ENCODE measurements around the gene TSPAN6.

The TSPAN6 gene, protein sequence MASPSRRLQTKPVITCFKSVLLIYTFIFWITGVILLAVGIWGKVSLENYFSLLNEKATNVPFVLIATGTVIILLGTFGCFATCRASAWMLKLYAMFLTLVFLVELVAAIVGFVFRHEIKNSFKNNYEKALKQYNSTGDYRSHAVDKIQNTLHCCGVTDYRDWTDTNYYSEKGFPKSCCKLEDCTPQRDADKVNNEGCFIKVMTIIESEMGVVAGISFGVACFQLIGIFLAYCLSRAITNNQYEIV

GRCh38 chrX:100636321-100636991 is at the start of gene TSPAN6:
TSPAN6 (minus strand) TSS chrX:100636806; CDS start chrX:100636694, 112 bp downstream.
- peak within 1 kb of the TSS; percentile 66 for H3K4me3 ChIP-seq (ENCODE audit: low read length)
- H3K27ac ChIP-seq (ENCODE audit: low read length): peak within 1 kb of the TSS; percentile 67
- peaks cover 17% of the 10 kb centered on the region for H3K4me1 ChIP-seq (ENCODE audit: control insufficient read depth, low read depth, low read length)
- H3K9me3 ChIP-seq (ENCODE audit: control insufficient read depth, low read depth, low read length): no peaks in the 10 kb centered on the region
- peaks cover 33% of the 10 kb centered on the region for H3K36me3 ChIP-seq (ENCODE audit: control insufficient read depth, low read depth, low read length)
- H3K27me3 ChIP-seq (ENCODE audit: control insufficient read depth, insufficient read depth, low read length): no peaks in the 10 kb centered on the region
- peak within 1 kb of the TSS; percentile 85 for H3K9ac ChIP-seq (ENCODE audit: low read length)

GRCh38 chrX:100685997-100686305 is 49.3 kb upstream of the TSPAN6 start:
- no peaks in the 10 kb centered on the region for H3K27me3 ChIP-seq (ENCODE audit: control insufficient read depth, insufficient read depth, low read length)
- no peaks in the 10 kb centered on the region for H3K9me3 ChIP-seq (ENCODE audit: control insufficient read depth, low read depth, low read length)
- H3K27ac ChIP-seq (ENCODE audit: low read length): no peak overlapping the region
- H3K9ac ChIP-seq (ENCODE audit: low read length): no peak overlapping the region
- no peaks in the 10 kb centered on the region for H3K36me3 ChIP-seq (ENCODE audit: control insufficient read depth, low read depth, low read length)
- no peaks in the 10 kb centered on the region for H3K4me1 ChIP-seq (ENCODE audit: control insufficient read depth, low read depth, low read length)
- H3K4me3 ChIP-seq (ENCODE audit: low read length): no peak overlapping the region

- Histone ChIP-seq H3K9ac (ENCODE audit: low read length) (no peak overlapping the region), H3K9me3 (ENCODE audit: control insufficient read depth, low read depth, low read length) (no peaks in the 10 kb centered on the region), H3K27ac (ENCODE audit: low read length) (no peak overlapping the region), H3K36me3 (ENCODE audit: control insufficient read depth, low read depth, low read length) (no peaks in the 10 kb centered on the region), H3K4me1 (ENCODE audit: control insufficient read depth, low read depth, low read length) (no peaks in the 10 kb centered on the region), H3K27me3 (ENCODE audit: control insufficient read depth, insufficient read depth, low read length) (no peaks in the 10 kb centered on the region), H3K4me3 (ENCODE audit: low read length) (no peak overlapping the region)
These were observed 48.8 kb upstream of the TSPAN6 start for GRCh38 chrX:100685284-100685996.

DNA sequence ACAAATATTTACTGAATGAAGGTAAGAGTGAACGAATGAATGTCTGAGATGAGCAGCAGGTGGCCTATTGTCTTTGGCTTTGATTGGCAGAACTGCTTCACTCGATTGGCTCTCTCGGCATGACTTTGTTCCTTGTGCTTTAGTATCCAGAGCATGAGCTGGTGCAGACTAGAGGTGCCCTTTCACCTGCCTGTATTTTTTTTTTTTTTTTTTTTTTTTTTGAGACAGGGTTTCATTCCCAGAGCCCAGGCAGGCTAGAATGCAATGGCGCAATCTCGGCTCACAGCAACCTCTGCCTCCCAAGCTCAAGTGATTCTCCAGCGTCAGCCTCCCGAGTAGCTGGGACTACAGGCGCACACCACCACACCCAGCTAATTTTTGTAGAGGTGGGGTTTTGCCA is 46.3 kb upstream of the TSPAN6 start:
- no peaks in the 10 kb centered on the region for H3K4me1 ChIP-seq (ENCODE audit: control insufficient read depth, low read depth, low read length)
- H3K27ac ChIP-seq (ENCODE audit: low read length): no peak overlapping the region
- H3K9me3 ChIP-seq (ENCODE audit: control insufficient read depth, low read depth, low read length): no peaks in the 10 kb centered on the region
- no peaks in the 10 kb centered on the region for H3K27me3 ChIP-seq (ENCODE audit: control insufficient read depth, insufficient read depth, low read length)
- no peak overlapping the region for H3K4me3 ChIP-seq (ENCODE audit: low read length)
- no peak overlapping the region for H3K9ac ChIP-seq (ENCODE audit: low read length)
- H3K36me3 ChIP-seq (ENCODE audit: control insufficient read depth, low read depth, low read length): no peaks in the 10 kb centered on the region

GRCh38 chrX:100681599-100681998 is 45.0 kb upstream of the TSPAN6 start:
- Histone ChIP-seq H3K9me3 (ENCODE audit: control insufficient read depth, low read depth, low read length) (no peaks in the 10 kb centered on the region), H3K9ac (ENCODE audit: low read length) (no peak overlapping the region), H3K27ac (ENCODE audit: low read length) (no peak overlapping the region)

DNA sequence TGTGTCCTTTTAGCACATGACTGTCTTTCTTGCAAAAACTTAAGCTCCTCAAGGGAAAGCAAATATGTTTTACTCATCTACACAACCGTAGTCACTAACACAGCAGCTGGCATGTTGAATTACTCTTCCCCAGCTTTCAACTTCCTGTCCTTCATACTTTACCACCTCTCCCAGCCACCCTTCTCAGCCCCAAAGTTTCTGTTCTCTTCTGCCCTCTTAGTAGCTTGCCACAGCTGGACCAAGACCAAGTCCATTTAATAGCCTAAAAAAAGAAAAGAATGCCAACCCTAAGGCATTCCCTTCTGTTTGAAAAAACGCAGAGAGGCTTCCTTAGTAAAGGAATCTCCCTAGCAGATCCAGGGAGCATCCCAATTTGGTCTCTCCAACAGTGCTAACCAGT is 44.1 kb upstream of the TSPAN6 start:
- Histone ChIP-seq H3K27ac (ENCODE audit: low read length) (no peak overlapping the region), H3K9me3 (ENCODE audit: control insufficient read depth, low read depth, low read length) (no peaks in the 10 kb centered on the region), H3K4me1 (ENCODE audit: control insufficient read depth, low read depth, low read length) (no peaks in the 10 kb centered on the region), H3K9ac (ENCODE audit: low read length) (no peak overlapping the region), H3K36me3 (ENCODE audit: control insufficient read depth, low read depth, low read length) (no peaks in the 10 kb centered on the region), H3K27me3 (ENCODE audit: control insufficient read depth, insufficient read depth, low read length) (no peaks in the 10 kb centered on the region), H3K4me3 (ENCODE audit: low read length) (no peak overlapping the region)

More at GRCh38 chrX:100681599-100681998, 45.0 kb upstream of the TSPAN6 start:
- Histone ChIP-seq H3K27me3 (ENCODE audit: control insufficient read depth, insufficient read depth, low read length) (no peaks in the 10 kb centered on the region), H3K36me3 (ENCODE audit: control insufficient read depth, low read depth, low read length) (no peaks in the 10 kb centered on the region), H3K4me3 (ENCODE audit: low read length) (no peak overlapping the region), H3K4me1 (ENCODE audit: control insufficient read depth, low read depth, low read length) (no peaks in the 10 kb centered on the region)

GRCh38 chrX:100677611-100678181 is 41.1 kb upstream of the TSPAN6 start:
- H3K9ac ChIP-seq (ENCODE audit: low read length): no peak overlapping the region
- no peaks in the 10 kb centered on the region for H3K36me3 ChIP-seq (ENCODE audit: control insufficient read depth, low read depth, low read length)
- no peaks in the 10 kb centered on the region for H3K9me3 ChIP-seq (ENCODE audit: control insufficient read depth, low read depth, low read length)
- H3K4me3 ChIP-seq (ENCODE audit: low read length): no peak overlapping the region
- H3K27me3 ChIP-seq (ENCODE audit: control insufficient read depth, insufficient read depth, low read length): no peaks in the 10 kb centered on the region
- no peak overlapping the region for H3K27ac ChIP-seq (ENCODE audit: low read length)
- no peaks in the 10 kb centered on the region for H3K4me1 ChIP-seq (ENCODE audit: control insufficient read depth, low read depth, low read length)

DNA sequence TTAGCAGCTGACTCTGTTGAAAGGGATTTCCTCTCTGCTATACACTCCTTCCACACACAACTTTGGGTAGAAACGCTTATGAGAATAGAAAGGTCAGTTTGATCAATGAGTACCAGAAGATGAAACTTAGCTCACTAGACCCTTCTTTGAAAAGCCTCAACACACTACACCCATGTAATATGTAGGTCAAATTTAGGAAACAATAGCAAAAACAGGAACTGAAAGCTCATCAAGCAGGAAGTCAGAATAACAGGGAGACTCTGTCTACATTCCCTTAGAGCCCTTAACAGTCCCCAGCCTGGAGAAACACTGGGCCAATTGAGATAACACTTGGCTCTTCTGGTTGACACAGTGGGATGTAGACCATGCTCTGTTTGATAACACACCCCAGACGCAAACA is 38.1 kb upstream of the TSPAN6 start:
- H3K27ac ChIP-seq (ENCODE audit: low read length): no peak overlapping the region
- no peak overlapping the region for H3K9ac ChIP-seq (ENCODE audit: low read length)
- H3K4me1 ChIP-seq (ENCODE audit: control insufficient read depth, low read depth, low read length): no peaks in the 10 kb centered on the region
- H3K4me3 ChIP-seq (ENCODE audit: low read length): no peak overlapping the region
- no peaks in the 10 kb centered on the region for H3K27me3 ChIP-seq (ENCODE audit: control insufficient read depth, insufficient read depth, low read length)
- H3K36me3 ChIP-seq (ENCODE audit: control insufficient read depth, low read depth, low read length): no peaks in the 10 kb centered on the region
- no peaks in the 10 kb centered on the region for H3K9me3 ChIP-seq (ENCODE audit: control insufficient read depth, low read depth, low read length)

- no peak overlapping the region for H3K27ac ChIP-seq (ENCODE audit: low read length)
- no peaks in the 10 kb centered on the region for H3K9me3 ChIP-seq (ENCODE audit: control insufficient read depth, low read depth, low read length)
- no peaks in the 10 kb centered on the region for H3K27me3 ChIP-seq (ENCODE audit: control insufficient read depth, insufficient read depth, low read length)
- no peak overlapping the region for H3K9ac ChIP-seq (ENCODE audit: low read length)
- no peaks in the 10 kb centered on the region for H3K4me1 ChIP-seq (ENCODE audit: control insufficient read depth, low read depth, low read length)
- no peaks in the 10 kb centered on the region for H3K36me3 ChIP-seq (ENCODE audit: control insufficient read depth, low read depth, low read length)
- no peak overlapping the region for H3K4me3 ChIP-seq (ENCODE audit: low read length)
These were observed 36.9 kb upstream of the TSPAN6 start for GRCh38 chrX:100673397-100673953.

- Histone ChIP-seq H3K4me1 (ENCODE audit: control insufficient read depth, low read depth, low read length) (no peaks in the 10 kb centered on the region), H3K4me3 (ENCODE audit: low read length) (no peak overlapping the region), H3K36me3 (ENCODE audit: control insufficient read depth, low read depth, low read length) (no peaks in the 10 kb centered on the region), H3K27ac (ENCODE audit: low read length) (no peak overlapping the region), H3K9me3 (ENCODE audit: control insufficient read depth, low read depth, low read length) (no peaks in the 10 kb centered on the region), H3K9ac (ENCODE audit: low read length) (no peak overlapping the region), H3K27me3 (ENCODE audit: control insufficient read depth, insufficient read depth, low read length) (no peaks in the 10 kb centered on the region)
These were observed 36.4 kb upstream of the TSPAN6 start for GRCh38 chrX:100672966-100673365.

- Histone ChIP-seq H3K4me3 (ENCODE audit: low read length) (no peak overlapping the region), H3K9ac (ENCODE audit: low read length) (no peak overlapping the region), H3K27ac (ENCODE audit: low read length) (no peak overlapping the region), H3K4me1 (ENCODE audit: control insufficient read depth, low read depth, low read length) (no peaks in the 10 kb centered on the region), H3K36me3 (ENCODE audit: control insufficient read depth, low read depth, low read length) (no peaks in the 10 kb centered on the region), H3K9me3 (ENCODE audit: control insufficient read depth, low read depth, low read length) (no peaks in the 10 kb centered on the region), H3K27me3 (ENCODE audit: control insufficient read depth, insufficient read depth, low read length) (no peaks in the 10 kb centered on the region)
These were observed 27.0 kb upstream of the TSPAN6 start for GRCh38 chrX:100663642-100664041.

Data from iPS-18a (cell line).